Measurements from ENCODE around the gene SLC15A4.
"Not testable (repeated sequence)": the region's sequence is repeated elsewhere in the genome, so short reads cannot be mapped to it uniquely, and the experiment has no call there.

The SLC15A4 gene

DNA sequence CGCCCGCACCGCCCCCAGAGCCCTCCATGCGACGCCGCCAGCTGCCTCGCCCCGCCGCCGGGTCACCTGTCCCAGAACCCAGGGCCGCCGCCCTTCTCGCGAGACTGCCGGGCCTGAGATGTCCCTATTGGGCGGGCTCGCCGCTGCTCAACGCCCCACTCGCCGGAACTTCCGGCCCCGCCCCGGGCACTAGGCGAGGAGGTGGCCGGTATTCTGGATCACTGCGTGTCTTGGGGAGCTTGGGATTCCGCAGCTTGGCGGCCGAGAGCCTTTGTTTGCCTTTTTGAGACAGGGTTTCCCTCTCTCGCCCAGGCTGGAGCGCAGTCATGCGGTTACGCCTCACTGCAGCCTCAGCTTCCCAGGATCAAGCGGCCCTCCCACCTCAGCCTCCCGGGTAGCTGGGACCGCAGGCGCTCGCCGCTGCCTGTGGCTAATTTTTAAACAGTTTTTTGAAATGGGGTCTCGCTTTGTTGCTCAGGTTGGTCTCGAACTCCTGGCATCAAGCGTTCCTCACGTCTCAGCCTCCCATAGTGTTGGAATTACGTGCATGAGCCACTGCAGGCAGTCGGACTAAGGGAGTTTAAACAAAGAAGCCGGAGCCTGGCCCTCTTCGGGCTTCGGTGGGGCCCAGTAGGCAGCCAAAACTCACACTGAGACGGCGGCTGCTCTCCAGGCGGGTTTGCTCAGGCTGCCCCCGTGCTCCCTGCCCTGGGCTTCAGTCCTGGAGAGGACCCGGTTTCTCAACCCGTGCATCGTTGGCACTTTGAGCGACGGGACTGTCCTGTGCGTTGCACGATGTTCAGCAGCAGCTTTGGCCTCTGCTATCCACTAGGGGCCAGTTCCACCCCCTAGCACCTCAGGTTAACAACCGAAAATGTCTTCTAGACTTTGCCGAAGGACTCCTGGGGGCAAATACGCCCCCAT lies at the start of gene SLC15A4:
SLC15A4 (minus strand) TSS at position 43 of the 924 bp plus-strand sequence; CDS start at position 28, 15 bp downstream.
- peak; percentile 89 for DNase-seq

DNA sequence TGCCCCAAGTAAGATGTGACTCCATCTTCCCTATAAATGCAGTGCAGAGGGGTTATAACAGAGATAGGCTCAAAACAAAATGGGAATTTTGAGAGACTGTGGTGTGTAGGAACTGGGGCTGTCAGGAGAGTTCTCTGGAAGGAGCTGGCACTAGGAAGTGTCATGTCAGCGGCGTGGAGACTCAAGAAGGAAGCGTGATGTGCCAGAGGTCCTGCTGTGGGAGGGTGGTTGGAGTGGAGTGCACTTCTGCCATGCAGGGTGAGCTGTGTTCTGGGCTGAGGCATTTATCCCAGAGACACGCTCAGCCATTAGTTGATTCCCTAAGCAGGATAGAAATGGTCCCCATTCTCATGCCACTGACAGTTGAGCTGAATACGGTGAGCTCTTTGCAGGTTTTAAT lies 48.5 kb upstream of the SLC15A4 start:
- no peak for DNase-seq

DNA sequence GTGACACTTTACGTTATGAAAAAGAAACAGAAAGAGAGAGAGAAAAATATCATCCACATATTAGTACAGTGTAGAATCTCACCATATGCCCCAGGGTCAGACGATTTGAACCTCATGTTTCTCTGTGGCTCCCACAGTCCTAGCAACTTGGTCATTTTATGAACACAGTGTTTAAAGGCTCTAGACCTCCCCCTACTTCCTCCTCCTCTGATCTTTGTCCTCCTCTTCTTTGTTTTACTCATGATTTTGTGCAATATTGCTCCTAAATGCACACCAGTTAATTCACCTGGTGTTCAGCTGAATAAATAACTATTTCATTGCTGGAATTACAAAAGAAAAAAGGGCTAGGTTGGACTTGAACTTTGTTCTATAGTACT lies 47.7 kb upstream of the SLC15A4 start:
- DNase-seq: no peak

DNA sequence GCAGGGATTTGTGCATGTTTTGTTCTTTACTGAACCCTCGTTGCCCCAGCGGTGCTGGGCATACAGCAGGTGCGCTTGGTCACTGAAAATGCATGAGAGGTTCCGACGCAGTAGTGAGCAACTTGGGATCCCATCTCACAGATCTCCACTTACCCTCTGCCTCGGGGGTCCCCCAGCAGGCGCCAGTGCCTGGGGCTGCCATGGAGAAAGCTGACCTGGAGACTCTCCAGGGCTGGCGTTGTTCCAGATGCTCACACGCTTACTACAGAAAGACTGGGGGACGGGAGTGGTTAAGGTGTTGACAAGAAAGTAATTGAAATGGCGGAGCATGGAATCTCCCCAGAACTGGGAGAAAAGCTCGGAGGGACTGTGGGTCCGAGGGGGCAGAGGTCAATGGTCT lies 43.7 kb upstream of the SLC15A4 start:
- no peak for DNase-seq

DNA sequence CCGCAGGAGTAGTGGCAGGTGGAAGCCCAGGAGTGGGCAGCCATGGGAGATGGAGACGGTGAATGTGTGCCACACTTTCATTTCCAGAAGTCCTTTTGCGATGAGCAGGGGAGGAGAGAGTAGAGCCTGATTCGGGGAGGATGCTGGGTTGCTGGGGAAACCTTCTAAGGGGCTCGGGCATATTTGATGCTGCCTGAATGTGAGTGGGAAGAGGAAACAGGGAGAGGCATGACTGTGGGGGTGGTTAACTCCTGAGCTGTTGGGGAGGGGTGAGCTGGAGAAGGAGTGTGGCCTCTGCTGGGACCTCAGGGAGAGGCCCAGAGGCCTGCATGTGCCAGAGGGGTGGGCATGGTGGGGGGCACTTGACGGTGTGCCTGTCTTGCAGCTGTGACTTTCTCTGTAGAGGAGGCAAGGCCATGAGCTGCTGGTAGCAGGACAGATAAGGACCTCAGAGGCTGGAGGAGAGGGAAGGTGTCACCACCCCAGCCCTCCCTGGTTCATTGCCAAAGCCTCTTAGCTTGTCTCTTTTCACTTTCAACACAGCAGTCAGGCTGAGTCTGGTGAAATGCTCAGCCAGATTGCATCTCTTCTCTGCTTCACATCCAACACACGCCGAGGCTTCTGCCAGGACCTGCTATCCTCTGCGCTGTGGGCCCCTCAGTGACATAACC lies 40.9 kb upstream of the SLC15A4 start:
- DNase-seq: no peak

DNA sequence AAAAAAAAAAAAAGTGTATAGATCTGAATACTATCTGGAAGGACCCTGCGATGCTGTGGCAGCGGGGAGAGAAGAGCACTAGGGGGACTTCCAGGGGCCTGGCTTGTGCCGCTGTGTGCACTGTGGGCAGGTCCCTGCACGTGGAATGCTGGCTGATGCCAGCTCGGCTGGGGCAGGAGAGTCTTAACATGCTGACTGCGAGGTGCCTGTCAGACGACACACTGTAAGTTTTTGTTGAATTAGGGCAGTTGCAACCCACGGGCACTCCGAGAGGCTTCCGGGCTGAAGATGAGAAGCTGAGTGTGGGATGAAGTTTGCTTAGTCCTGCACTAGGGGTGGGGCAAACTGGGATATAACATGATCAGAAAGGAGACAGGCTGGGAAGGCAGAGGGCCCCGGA lies 40.2 kb upstream of the SLC15A4 start:
- DNase-seq: no peak

DNA sequence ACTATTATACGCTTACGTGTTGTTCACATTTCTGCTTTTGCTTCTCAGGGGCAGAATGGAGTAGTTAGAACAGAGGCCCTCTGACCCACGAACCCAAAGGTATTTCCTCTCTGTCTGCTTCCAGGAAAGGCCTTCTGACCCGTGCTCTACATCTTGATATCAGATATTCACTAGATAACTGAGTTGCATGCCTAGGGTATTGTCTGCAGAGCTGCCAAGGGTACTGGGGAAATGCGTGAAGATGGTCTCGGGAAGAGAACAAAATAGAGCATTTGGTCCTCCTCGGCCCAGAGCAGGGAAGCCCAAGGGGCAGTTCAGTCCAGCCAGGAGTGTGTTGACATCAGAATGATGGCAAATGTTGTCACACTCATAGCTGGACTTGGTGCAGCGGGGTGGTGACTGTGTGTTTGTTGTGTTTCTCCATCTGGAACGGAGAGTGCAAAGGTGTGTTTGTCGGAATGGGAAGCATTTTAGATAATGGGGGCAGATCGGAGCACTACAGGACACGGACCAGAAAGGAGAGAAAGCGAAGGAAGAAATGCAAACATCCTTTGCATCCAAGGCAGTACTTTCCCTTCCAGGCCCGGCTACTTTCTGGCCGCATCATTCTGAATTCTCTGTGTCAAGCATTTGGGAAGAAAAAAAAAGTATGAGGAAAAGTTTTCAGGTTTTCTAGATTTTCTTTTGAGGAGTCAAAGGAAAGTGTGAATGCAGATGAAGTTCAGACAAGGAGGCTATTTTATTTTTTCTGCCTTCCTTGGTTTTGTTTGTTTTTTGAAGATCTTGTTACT lies 37.7 kb upstream of the SLC15A4 start:
- no peak for DNase-seq

DNA sequence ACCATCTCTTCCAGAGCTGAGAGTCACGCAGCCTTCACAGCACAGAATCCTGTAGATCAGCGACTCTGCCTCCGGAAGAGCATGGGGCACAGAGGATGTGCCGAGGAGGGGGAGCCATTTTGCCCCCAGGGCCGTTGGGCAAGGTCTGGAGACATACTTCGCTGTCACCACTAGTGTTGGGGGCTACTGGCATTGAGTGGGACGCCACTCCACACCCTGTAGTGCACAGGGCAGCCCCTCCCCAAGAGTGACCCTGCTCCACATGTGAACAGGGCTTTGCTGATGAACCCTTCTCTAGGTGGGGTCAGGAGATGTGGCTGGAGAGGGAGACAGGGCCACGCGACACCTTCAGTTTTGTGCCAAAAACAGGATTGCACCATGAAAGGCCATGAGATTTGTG lies 35.6 kb upstream of the SLC15A4 start:
- DNase-seq: no peak

DNA sequence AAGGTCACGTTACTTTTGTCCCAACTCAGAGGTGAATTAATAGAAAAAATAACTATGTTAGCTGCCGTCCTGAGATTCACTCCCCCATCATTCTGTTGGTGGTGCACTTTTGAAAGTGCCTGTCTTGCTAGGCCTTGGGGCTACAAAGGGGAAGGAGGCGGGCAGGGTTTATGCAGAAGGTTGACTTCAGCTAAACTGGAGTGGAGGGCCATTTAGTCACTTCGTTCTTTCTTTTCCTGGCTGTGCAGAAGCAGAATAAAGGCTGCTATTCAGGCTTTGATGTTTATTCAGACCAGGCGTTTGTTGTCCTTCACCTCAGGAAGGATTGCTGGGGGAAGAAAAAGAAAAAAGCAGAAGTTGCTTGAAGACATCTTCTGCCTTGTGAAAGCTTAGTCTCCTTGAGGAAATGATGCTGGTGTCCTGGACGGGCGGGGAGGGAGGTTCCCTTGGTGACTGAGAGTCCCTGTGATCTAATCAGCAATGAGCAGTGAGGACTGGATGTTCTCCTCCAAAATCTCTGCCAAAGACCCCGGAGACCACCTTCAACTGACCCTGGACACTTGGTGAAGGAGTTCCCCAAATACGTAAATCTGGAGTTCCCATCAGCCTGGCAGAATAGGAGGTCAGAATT lies 33.5 kb upstream of the SLC15A4 start:
- no peak for DNase-seq

DNA sequence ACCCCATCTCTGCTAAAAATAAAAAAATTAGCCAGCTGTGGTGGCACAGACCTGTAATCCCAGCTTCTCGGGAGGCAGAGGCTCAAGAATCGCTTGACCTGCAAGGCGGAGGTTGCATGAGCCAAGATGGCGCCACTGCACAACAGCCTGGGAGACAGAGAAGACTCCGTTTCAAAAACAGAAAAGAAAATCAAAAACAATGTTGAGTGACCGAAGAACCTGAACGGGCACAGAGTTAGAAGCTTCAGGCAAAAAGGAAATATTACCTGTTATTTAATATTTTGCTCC lies 33.0 kb upstream of the SLC15A4 start:
- no peak for DNase-seq

DNA sequence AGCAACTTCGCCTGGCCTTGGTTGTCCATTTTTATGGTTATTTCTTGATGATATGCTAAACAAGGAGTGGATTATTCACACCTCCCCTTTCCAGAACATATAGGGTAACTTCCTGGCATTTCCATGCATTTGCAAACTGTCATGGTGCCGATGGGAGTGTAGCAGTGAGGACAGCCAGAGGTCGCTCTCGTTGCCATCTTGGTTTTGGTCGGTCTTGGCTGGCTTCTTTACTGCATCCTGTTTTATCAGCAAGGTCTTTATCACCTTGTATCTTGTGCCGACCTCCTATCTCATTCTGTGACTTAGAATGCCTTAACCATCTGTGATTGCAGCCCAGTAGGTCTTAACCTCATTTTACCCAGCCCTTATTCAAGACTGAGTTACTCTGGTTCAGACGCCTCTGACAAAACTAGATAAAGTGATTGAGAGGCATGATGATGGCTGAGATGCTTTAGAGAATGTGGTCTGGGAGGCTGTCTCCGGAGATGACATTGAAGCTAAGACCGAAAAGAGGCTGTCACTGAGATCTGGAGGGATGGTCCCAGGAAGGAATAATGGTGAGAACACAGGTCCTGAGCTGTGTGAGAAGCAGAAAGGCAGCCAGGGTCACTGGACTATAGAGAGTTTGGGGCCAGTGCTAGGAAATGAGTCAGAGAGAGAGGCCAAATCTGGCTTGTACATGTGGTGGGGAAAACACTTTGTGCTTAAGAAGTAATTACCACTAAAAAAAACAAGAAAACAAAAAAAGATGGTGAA lies 32.5 kb upstream of the SLC15A4 start:
- DNase-seq: no peak

DNA sequence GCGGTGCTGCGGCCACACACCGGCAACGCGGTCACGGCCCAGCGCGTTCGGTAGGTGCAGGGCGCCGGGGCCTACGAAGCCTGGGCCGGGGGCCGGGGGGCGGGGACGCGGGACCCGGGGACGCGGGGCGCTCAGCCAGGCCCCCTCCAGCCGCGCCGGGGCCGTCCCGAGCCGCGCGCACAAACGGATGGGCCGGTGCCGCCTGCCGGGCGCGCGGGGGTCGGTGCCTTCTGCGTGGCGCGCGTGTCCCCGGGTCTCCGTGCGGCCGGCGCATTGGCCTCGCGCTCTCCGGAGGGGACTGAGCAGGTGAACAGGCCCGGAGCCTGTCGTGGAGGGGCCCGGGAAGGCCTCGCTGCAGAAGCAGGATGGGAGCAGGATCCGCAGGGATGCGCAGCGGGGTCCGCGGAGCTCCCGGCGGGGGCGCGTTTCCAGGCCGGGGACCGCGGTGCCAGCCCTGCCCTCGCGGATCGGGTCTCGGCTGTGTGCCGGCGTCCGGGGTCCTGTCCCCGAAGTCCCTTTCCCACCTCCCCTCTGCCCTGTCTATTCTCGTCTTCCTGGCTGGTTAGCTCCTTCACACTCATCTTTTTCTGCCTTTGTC lies 29.9 kb upstream of the SLC15A4 start:
- no peak for DNase-seq

DNA sequence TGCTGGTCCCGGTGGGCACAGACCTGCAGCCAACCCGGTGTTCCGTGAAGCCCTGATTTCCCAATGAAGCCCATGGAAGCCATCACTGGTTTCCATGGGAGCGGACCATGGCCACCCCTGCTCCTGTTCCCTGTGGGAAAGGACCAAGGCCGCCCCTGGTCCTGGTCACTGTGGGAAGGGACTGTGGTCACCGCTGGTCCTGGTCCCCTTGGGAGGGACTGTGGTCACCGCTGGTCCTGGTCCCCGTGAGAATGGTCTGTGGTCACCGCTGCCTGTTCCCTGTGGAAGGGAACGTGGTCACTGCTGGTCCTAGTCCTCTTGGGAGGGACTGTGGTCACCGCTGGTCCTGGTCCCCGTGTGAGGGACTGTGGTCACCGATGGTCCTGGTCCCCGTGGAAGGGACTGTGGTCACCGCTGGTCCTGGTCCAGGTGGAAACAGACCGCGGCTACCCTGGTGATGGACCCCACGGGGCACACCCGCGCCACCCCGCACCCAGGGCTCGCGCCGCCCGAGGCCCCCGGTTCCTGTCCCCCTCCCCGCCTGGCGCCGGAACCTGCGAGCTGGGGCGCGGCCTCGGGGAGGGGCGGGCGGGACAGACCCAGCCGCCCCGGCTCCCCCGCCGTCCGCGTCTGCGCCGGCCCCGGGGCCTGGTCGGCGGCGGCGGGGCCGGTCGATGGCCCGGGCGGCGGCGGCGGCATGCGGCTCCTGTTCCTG lies 29.3 kb upstream of the SLC15A4 start, which contains the start of gene GLT1D1:
GLT1D1 (plus strand) TSS at position 594 of the 715 bp plus-strand sequence; CDS start at position 698, 104 bp downstream.
- DNase-seq: no peak

DNA sequence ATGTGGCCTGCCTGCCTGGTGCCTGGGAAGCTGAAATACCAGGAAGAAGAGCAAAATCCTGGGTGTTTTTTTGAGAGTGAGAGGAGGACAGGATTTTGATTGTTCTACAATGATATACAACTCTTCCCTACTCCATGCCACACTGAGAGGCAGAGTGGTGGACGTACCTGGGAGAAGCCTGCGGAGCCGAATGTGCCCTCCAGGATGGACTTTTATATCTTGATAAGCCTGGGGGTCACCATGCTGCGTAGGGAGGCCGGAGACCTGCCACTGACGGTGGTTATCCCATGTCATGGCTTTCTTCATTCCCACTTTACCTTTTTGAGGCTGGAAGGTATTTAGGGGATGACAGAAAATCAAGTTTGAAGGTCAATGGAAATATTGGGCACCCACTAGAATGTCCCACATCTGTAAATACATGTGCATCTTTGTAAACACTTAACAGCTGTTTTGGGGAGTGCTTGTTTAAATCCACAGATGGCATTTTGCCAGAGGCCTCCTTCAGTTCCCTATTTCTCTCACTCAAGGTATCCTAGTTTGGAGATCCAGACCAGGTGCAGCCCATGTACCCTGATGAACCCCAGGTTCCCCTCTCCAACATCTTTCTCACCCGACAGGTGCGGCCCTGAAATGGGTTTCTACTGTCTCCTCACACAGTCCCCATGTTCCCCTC lies 28.4 kb upstream of the SLC15A4 start:
- no peak for DNase-seq

DNA sequence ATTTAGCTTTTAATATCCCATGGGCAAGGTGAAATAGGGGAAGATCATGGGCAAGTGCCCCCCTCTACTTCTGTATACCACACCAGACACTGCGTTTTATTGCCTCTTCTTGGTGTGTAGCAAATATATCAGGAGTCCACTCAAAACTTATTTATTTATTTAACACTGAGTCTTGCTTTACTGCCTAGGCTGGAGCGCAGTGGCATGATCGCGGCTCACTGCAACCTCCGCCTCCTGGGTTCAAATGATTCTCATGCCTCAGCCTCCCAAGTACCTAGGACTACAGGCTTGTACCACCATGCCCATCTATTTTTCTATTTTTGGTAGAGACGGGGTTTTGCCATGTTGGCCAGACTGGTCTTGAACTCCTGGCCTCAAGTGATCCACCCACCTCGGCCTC lies 27.7 kb upstream of the SLC15A4 start:
- not testable (repeated sequence) for DNase-seq

DNA sequence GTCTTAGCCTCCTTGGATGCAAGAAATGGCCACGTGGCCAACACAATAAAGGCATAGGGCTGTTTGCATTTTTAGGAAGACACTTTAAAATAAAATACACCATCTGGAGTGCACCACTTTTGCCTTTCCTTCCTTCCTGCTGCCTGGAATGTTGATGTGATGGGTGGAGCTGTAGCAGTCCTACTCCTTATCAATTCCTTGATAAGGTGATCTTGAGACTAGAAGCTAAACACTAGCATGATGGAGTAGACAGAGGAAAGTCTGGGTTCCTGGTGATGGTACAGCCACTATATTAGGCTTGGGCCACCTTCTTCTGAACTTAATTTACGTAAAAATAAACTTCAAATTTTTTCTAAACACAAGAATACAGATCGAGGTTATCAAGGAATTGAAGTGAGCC lies 26.6 kb upstream of the SLC15A4 start:
- no peak for DNase-seq

DNA sequence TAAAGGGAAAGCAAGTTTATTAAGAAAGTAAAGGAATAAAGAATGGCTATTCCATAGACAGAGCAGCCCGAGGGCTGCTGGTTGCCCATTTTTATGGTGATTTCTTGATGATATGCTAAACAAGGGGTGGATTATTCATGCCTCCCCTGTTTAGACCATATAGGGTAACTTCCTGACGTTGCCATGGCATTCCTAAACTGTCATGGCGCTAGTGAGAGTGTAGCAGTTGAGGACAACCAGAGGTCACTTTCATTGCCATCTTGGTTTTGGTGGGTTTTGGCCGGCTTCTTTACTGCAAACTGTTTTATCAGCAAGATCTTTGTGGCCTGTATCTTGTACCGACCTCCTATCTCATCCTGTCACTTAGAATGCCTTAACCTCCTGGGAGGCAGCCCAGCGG lies 26.0 kb upstream of the SLC15A4 start:
- not testable (repeated sequence) for DNase-seq

DNA sequence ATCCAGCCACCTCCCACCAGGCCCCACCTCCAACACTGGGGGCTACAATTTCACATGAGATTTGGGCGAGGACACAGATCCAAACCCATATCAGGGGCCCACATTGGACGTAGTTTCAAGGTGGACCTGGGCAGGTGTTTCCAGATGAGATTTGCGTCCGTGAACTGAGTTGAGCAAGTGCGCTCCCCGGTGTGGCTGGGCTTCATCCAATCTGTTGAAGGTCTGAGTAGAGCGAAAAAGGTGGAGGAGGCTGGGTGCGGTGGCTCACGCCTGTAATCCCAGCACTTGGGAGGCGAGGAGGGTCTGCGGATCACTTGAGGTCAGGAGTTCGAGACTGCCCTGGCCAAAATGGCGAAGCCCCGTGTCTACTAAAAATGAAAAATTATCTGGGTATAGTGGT lies 24.6 kb upstream of the SLC15A4 start:
- DNase-seq: no peak

DNA sequence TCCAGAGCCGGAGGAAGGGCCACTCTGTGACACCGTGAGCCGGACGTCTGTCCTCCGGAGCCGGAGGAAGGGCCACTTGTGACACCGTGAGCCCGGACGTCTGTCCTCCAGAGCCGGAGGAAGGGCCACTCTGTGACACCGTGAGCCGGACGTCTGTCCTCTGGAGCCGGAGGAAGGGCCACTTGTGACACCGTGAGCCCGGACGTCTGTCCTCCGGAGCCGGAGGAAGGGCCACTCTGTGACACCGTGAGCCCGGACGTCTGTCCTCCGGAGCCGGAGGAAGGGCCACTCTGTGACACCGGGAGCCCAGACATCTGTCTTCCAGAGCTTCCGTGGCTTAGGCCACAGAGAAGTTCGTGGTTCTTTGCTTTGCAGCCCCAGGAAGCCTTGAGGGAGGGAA lies 22.9 kb upstream of the SLC15A4 start:
- not testable (repeated sequence) for DNase-seq

DNA sequence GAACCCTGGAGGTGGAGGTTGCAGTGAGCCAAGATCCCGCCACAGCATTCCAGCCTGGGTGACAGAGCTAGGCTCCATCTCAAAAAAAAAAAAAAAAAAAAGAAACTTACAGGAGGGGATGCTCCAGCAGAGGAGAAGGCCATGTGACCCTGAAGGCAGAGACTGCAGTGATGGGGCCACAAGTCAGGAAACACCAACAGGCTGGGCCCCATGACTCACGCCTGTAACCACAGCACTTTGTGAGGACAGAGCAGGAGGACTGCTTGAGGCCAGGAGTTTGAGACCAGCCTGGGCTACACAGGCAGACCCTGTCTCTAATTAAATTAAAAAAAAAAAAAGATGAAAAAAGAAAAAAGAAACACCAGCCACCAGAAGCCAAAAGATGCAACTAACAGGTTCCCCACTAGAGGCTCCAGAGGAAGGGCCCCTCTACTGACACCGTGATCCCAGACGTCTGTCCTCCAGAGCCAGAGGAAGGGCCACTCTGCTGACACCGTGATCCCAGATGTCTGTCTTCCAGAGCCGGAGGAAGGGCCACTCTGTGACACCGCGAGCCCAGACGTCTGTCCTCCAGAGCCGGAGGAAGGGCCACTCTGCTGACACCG lies 20.4 kb upstream of the SLC15A4 start:
- no peak for DNase-seq
